OCI-M2 (cell line): ENCODE measurements around the gene SLC1A3.

Experiments
- DNase-seq: peaks from one replicate; lab custom pipeline; 2025; ENCODE audit not compliant: unreplicated experiment; lab: John Stamatoyannopoulos, UW

The SLC1A3 gene

GRCh38 chr5:36599986-36600779 lies 6.2 kb upstream of the SLC1A3 start:
- DNase-seq = no peak

GRCh38 chr5:36600917-36601527 lies 5.4 kb upstream of the SLC1A3 start:
- no peak for DNase-seq

- no peak for DNase-seq
These were observed 3.6 kb upstream of the SLC1A3 start for GRCh38 chr5:36602704-36603321.

DNA sequence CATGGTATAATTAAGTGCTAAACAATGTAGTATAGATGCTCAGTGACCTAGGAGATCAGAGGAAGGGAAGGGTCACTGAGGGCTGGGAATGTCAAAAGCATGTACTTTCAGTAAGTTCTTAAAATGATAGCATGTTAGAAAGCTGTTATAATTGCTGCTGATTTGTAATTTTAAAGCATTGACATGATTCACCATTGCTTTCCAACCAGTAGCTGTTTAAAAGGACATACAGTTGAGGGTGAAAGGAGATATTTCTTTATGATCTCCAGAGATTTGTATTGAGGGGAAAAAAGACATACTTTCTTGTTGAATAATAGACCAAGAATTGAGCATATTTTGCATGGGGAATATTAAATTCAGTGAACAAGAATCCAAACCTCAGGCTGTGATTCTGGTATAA lies 1.2 kb upstream of the SLC1A3 start:
- no peak for DNase-seq

- DNase-seq = no peak
These were observed 374 bp upstream of the SLC1A3 start for GRCh38 chr5:36606036-36606427.

- no peak for DNase-seq
These were observed 737 bp downstream of the SLC1A3 start for GRCh38 chr5:36607114-36607571.

DNA sequence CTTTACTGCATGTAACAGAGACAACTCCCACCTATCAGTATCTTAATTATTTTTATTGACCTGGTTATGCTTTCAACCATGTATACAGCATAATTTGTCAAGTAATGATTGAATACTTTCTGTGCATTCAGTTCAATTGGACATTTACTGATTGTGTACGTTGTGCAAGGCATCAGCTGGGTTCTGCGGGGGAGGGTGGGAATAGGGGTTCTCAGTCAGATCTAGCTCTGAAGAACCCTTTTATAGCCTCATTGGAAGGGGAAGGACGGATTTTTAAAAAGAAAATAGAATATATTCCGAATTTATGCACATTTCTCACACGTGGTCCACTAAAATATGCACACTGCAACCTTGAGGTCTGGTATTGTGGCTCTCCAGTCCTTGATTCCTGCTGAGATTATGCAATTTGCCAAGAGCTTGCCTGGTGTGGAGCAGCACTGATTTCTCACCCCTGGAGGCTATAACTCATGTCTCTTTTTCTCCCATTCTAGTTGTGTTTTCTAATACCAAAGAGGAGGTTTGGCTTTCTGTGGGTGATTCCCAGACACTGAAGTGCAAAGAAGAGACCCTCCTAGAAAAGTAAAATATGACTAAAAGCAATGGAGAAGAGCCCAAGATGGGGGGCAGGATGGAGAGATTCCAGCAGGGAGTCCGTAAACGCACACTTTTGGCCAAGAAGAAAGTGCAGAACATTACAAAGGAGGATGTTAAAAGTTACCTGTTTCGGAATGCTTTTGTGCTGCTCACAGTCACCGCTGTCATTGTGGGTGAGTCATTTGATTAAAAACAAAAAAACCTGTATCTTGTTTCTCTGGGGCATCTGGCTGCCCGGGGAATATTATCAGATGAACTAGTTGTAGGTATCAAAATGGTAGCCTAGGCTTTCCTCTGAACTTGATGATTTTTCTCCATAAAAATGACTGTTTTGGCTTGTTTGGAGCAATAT lies 1.7 kb downstream of the SLC1A3 start:
- no peak for DNase-seq

GRCh38 chr5:36610621-36611020 lies 4.2 kb downstream of the SLC1A3 start:
- DNase-seq = no peak

DNA sequence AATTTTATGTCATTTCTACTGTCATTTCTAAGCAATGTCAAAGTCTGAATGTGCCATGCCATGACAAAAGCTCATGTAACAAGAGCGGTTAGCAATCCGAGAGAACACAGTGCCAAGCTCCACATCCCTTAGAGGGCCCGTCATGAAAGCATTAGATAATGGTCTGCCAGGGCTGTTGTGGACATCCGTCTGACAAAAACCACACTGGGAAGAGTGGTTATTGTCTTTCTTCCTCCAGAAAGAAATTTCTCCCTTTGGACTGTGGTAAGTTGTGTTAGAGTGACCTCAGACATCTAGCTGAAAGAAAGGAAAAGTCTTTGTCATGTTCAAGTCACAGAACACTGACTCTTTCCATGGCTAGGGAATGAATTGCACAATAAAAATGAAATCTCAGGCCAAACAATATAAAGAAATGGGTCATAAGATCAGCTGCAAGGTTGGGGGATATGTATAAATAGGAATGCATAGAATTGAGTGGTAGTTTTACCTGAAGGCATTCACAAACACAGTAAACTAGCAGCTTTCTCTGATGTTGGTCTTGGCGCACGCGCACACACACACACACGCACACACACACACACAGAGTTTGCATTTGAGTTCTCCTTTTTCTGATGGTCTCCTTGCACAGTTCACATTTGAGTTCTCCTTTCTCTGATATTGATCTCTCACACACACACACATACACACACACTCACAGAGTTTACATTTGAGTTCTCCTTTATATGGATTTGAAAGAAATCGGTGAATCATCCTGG lies 5.3 kb downstream of the SLC1A3 start:
- no peak for DNase-seq

GRCh38 chr5:36613241-36613640 lies 6.8 kb downstream of the SLC1A3 start:
- DNase-seq = no peak

DNA sequence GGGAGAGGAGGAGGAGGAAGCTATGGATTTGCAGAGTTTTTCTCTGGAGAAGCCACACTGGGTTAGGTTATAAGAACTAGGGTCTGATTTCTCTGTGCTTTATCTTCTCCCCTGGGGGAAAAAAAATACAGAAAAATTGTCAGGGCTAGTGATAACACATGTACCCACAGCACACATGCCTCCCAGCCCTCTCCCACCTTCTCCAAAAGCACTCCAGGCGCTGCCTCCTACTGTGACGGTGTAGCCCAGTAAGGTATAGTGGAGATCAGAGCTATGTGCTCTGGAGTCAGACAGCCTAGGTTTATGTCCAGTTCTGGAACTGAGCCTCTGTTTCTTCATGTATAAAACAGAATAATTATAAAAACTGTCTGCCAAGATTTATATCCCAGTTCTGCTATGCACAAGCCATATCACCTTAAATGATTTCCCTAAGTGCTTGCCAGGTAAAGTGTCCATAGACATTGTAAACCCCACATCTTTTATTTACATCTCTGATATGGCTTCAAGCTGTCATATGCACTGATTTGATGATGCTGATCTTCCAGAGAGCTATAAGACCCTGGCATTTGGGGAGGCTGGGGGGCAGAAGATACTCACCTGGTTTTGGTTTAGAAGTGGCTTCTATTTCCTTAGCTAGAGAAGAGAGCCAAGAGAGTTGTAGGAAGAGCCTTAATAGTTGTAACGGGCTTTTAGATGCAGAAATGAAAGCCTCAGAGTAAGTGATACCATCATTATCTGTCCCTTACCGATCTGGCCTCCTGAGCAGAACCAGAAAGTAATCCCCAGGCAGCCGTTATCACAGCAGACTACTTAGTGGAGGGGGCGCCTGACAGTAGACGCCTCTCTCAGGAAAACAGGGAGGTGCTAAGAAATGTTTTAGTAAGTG lies 7.6 kb downstream of the SLC1A3 start:
- DNase-seq = no peak

DNA sequence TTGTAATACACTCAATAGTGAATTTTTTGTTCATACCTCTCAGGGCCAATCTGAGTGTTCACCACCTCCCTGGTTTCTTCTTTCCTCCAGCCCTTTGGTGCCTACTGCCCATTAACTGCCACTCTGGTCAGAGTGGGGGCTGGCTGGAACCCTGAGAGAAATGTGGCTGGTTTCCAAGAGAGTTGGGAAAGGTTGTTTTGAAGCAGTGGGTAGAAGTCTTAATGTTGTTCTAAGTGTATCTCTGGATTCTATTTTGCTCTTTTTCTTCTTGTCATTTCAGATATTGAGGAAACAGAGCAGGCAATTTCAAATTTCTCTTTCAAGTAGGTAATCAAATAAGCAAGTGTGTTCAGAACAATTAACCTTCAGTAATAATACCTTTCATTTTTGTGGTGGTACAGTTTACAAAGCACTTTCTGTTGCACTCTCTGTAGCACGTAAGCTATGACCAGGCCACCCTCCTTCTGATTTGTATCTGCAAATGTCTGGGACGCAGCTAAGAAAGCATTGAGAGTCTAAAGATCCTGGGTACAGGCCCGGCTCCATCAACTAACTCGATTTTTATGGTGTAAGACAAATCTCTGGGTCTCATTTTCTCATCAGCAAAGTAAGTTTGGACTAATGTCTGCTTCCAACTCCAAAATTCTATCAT lies 8.4 kb downstream of the SLC1A3 start:
- no peak for DNase-seq

GRCh38 chr5:36619012-36619635 lies 12.7 kb downstream of the SLC1A3 start:
- no peak for DNase-seq

DNA sequence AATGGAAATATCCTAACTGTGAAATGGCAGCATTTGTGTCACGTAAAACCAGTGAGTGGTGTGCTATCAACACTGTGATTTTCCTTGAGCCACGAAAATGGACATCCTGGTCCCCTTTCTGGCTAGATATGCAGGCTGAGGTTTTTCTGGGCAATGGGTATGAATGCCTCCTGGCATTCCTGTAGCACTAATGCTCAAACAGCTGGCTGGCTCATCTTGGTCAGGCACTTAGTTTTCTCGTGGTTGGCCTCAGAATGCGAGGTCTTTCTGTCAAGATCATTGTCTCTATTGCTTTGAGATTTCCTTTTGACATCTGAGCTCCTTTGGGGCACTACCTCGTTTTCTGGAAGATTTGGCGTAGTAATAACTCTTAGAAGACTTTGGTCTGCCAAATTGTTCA lies 15.6 kb downstream of the SLC1A3 start:
- no peak for DNase-seq

DNA sequence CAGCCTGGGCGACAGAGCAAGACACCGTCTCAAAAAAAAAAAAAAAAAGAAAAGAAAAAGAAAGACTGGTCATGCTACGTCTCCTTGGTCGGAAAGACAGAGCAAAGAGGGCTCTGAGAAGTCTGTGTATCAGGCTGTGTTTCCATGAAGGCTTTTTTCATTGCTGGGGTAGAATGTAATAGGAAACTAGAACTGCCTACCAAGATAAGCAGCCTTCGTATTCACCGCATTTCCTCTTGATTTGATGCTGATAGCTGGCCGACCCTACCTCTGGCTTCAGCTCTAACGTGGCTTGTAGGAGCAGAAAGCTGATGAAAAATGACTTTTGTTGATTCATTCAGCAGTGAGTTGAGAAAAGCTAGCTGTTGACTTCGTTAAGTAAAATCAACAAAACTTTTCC lies 17.4 kb downstream of the SLC1A3 start:
- DNase-seq = no peak

GRCh38 chr5:36624277-36624676 lies 17.9 kb downstream of the SLC1A3 start:
- DNase-seq = no peak

GRCh38 chr5:36628695-36629094 lies 22.3 kb downstream of the SLC1A3 start:
- DNase-seq = no peak

DNA sequence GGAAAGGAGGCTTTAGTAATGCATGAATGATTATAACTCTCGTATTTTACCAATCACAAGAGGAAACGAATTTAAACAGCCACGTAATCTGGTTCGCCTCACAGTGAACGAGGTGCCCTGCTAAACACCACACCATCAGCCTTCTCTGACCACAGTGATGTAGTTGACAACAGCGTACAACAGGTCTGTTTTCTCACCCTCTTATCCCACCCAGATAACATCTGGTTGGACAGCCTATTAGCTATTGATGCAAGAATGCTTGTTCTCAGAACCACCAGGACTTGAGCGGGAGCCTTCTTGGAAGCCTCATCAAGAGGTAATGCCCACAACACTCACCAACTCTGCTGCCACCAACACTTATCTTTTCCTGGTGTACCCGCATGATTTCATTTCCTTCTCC lies 23.3 kb downstream of the SLC1A3 start:
- no peak for DNase-seq
